HG03196 (cell line): ENCODE data around the gene MRGPRX2.

Source experiments
- ATAC-seq: cut with Tn5 transposase; IDR thresholded peaks from one replicate; pipeline ENCODE4 v1.9.1; 2021; ENCODE audit not compliant: unreplicated experiment

MRGPRX2 gene

GRCh38 chr11:19076744-19077589, 16.4 kb upstream of the MRGPRX2 start:
- no peak for ATAC-seq

GRCh38 chr11:19075636-19076035, 15.1 kb upstream of the MRGPRX2 start:
- no peak for ATAC-seq

- ATAC-seq = no peak
Observed at GRCh38 chr11:19073454-19074415, 13.2 kb upstream of the MRGPRX2 start.

- ATAC-seq = no peak
Observed at GRCh38 chr11:19072464-19072863, 11.9 kb upstream of the MRGPRX2 start.

GRCh38 chr11:19071255-19071654, 10.7 kb upstream of the MRGPRX2 start:
- peak; percentile 82 for ATAC-seq

GRCh38 chr11:19059833-19060232, 684 bp downstream of the MRGPRX2 start:
- no peak for ATAC-seq

GRCh38 chr11:19055905-19056304, 4.6 kb downstream of the MRGPRX2 start:
- ATAC-seq = no peak

GRCh38 chr11:19055016-19055415, 5.5 kb downstream of the MRGPRX2 start:
- ATAC-seq = no peak

- ATAC-seq = no peak
Observed at GRCh38 chr11:19053909-19054308, 6.6 kb downstream of the MRGPRX2 start.

GRCh38 chr11:19050281-19050680, 10.2 kb downstream of the MRGPRX2 start:
- no peak for ATAC-seq

- ATAC-seq = no peak
Observed at GRCh38 chr11:19049351-19049750, 11.2 kb downstream of the MRGPRX2 start.

- ATAC-seq = no peak
Observed at GRCh38 chr11:19040051-19040450, 20.5 kb downstream of the MRGPRX2 start.

- ATAC-seq = no peak
Observed at GRCh38 chr11:19039409-19039808, 21.1 kb downstream of the MRGPRX2 start.

GRCh38 chr11:19032990-19033389, 27.5 kb downstream of the MRGPRX2 start:
- ATAC-seq = no peak

GRCh38 chr11:19027829-19028595, 32.5 kb downstream of the MRGPRX2 start:
- no peak for ATAC-seq

- no peak for ATAC-seq
Observed at GRCh38 chr11:19026862-19027261, 33.7 kb downstream of the MRGPRX2 start.

GRCh38 chr11:19025481-19026406, 34.8 kb downstream of the MRGPRX2 start:
- ATAC-seq = no peak

- ATAC-seq = no peak
Observed at GRCh38 chr11:19020831-19021230, 39.7 kb downstream of the MRGPRX2 start.

- no peak for ATAC-seq
Observed at GRCh38 chr11:19018901-19019300, 41.6 kb downstream of the MRGPRX2 start.
